GM12878 (cell line): ENCODE data around the gene PASK.

Experiments used
- CHD1 ChIP-seq: IDR thresholded peaks from 2 replicates; pipeline ENCODE4 v1.6.1; 2012; ENCODE audit warnings: low read depth, low read length, improper control_type of control experiment
- CHD2 ChIP-seq: IDR thresholded peaks from 2 replicates; pipeline ENCODE4 v1.6.1; 2011; ENCODE audit warnings: low read depth, low read length, improper control_type of control experiment, borderline replicate concordance
- ESRRA ChIP-seq: IDR thresholded peaks from 2 replicates; pipeline ENCODE4 v1.6.1; 2012; ENCODE audit warnings: mild to moderate bottlenecking, low read length, improper control_type of control experiment
- HDAC6 ChIP-seq: fragments of 200-600 bp; sonication (generic); IDR thresholded peaks from one replicate; pipeline ENCODE4 v1.8.0; 2017; ENCODE audit warnings: antibody characterized with exemption; ENCODE audit not compliant: unreplicated experiment
- IKZF1 ChIP-seq: fragments of 450-650 bp; conservative IDR thresholded peaks from 2 replicates; pipeline ENCODE4 v1.6.1; 2017; ENCODE audit warnings: antibody characterized with exemption, mild to moderate bottlenecking
- PAX8 ChIP-seq: fragments of 450-650 bp; IDR thresholded peaks from 2 replicates; pipeline ENCODE4 v1.6.1; 2017; ENCODE audit warnings: mild to moderate bottlenecking, moderate library complexity
- POLR2A ChIP-seq: IDR thresholded peaks from 2 replicates; pipeline ENCODE4 v1.6.1; 2011; ENCODE audit warnings: low read depth, mild to moderate bottlenecking, low read length
- SIN3A ChIP-seq: IDR thresholded peaks from 2 replicates; pipeline ENCODE4 v1.6.1; 2012; ENCODE audit warnings: low read depth, low read length, improper control_type of control experiment
- TARDBP ChIP-seq: IDR thresholded peaks from 2 replicates; pipeline ENCODE4 v1.6.1; 2016; ENCODE audit warnings: borderline replicate concordance
- ZNF217 ChIP-seq: fragments of 450-650 bp; IDR thresholded peaks from 2 replicates; pipeline ENCODE4 v1.6.1; 2017; ENCODE audit warnings: antibody characterized with exemption, mild to moderate bottlenecking
- ZNF274 ChIP-seq: IDR thresholded peaks from one replicate; pipeline ENCODE4 v1.8.0; 2011; ENCODE audit not compliant: insufficient read length, insufficient read depth
- TF ChIP-seq, protein P1 (sequence below), 3 experiments: IDR thresholded peaks in 2 of 3; conservative IDR thresholded peaks in 1 of 3; 2 replicates each; pipeline ENCODE4 v1.5.1; 2011; ENCODE audit warnings: low read depth in 3 of 3, low read length in 3 of 3, mild to moderate bottlenecking in 3 of 3, control low read depth in 2 of 3, moderate library complexity in 2 of 3, inconsistent platforms in 1 of 3, mixed read lengths in 1 of 3; ENCODE audit not compliant: control insufficient read depth in 2 of 3, insufficient read depth in 1 of 3; ENCODE audit errors: extremely low read depth in 1 of 3
- TF ChIP-seq, protein P2 (sequence below): IDR thresholded peaks from 2 replicates; pipeline ENCODE4 v1.6.1; 2012; ENCODE audit warnings: low read depth, low read length, improper control_type of control experiment
- TF ChIP-seq, protein P3 (sequence below): IDR thresholded peaks from 2 replicates; pipeline ENCODE4 v1.6.1; 2012; ENCODE audit warnings: low read length, inconsistent platforms

DNA sequence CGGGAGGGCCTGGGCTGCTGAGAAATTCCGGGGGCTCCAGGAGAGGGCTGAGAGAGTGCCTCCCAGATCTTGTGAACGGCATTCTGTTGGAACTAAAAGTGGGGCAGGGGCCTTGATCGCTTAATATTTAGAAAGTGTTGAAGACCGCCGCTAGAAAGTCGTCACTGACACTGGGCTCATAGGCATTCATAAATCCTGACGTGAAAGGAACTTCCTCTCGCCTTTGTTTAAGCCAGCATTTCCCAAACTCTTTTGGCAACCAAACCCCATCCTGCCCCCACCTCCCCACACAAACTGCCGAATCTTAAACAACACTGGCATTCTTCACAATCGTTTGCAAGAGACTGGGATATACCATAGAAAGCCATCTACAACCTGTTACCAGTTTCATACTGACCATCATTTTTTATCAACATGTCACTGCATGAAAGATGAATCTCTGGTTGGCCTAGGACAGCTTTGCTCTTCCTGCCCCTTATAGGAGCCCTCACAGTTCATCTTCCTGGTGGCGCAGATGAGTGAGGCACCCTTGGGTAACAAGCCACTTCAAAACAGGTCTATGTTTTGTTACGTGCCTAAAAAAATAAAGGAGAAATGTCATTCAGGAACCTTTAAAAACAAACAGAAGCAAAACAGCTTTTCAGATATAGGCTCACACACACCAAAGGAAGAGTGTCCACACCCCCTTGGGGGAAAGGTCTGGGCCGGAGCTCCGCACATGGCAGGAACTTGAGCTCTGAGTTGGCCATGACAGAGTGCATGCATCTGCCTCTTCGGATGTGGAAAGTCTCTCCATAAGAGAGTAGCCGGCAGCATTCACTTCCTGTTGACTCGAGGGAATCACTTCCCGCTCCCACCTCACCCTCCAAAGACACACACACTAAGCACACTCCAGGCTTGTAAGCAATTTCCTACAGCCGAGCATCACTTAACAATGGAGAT is 60.2 kb downstream of the PASK start:
- TF ChIP-seq IKZF1 (no peak), HDAC6 (no peak), TARDBP (no peak), SIN3A (no peak), ZNF217 (no peak), PAX8 (no peak), ZNF274 (no peak), CHD1 (no peak), ESRRA (no peak), POLR2A (no peak; the same call in 1 of the 2 replicates), CHD2 (no peak)
- TF ChIP-seq, protein P1, sequence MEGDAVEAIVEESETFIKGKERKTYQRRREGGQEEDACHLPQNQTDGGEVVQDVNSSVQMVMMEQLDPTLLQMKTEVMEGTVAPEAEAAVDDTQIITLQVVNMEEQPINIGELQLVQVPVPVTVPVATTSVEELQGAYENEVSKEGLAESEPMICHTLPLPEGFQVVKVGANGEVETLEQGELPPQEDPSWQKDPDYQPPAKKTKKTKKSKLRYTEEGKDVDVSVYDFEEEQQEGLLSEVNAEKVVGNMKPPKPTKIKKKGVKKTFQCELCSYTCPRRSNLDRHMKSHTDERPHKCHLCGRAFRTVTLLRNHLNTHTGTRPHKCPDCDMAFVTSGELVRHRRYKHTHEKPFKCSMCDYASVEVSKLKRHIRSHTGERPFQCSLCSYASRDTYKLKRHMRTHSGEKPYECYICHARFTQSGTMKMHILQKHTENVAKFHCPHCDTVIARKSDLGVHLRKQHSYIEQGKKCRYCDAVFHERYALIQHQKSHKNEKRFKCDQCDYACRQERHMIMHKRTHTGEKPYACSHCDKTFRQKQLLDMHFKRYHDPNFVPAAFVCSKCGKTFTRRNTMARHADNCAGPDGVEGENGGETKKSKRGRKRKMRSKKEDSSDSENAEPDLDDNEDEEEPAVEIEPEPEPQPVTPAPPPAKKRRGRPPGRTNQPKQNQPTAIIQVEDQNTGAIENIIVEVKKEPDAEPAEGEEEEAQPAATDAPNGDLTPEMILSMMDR (IDR thresholded peaks at IDR 0.05 in 2 of 3, conservative IDR thresholded peaks at IDR 0.05 in 1 of 3; ENCODE audit: control insufficient read depth in 2 of 3, extremely low read depth in 1 of 3, insufficient read depth in 1 of 3, low read depth in 3 of 3, low read length in 3 of 3): no peak
- TF ChIP-seq, protein P2, sequence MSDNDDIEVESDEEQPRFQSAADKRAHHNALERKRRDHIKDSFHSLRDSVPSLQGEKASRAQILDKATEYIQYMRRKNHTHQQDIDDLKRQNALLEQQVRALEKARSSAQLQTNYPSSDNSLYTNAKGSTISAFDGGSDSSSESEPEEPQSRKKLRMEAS: no peak
- TF ChIP-seq, protein P3, sequence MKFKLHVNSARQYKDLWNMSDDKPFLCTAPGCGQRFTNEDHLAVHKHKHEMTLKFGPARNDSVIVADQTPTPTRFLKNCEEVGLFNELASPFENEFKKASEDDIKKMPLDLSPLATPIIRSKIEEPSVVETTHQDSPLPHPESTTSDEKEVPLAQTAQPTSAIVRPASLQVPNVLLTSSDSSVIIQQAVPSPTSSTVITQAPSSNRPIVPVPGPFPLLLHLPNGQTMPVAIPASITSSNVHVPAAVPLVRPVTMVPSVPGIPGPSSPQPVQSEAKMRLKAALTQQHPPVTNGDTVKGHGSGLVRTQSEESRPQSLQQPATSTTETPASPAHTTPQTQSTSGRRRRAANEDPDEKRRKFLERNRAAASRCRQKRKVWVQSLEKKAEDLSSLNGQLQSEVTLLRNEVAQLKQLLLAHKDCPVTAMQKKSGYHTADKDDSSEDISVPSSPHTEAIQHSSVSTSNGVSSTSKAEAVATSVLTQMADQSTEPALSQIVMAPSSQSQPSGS: no peak
